Large intestine (tissue), 3 donors: Measurements from ENCODE around the gene TTLL5. TPM values are rescaled to one million over a fixed set of nuclear protein-coding genes. Genes with fewer than 3 reads are reported as not detected.
A peak's percentile ranks its signal among the peaks of the same experiment; 100 is the strongest.
"Not testable (repeated sequence)": the region's sequence is repeated elsewhere in the genome, so short reads cannot be mapped to it uniquely, and the experiment has no call there.

Source experiments
- DNase-seq, 2 donors: peaks; one replicate each; pipeline versions ENCODE4 v3.0.0 to v3.0.0-alpha.2; 2013
- H3K27ac ChIP-seq: one replicate; pipeline ENCODE4 v1.5.1; 2013; ENCODE audit warnings: low read length
- H3K27me3 ChIP-seq: 2 replicates; pipeline ENCODE4 v1.6.1; 2013; ENCODE audit warnings: low read length; ENCODE audit not compliant: control insufficient read depth, insufficient read depth
- H3K36me3 ChIP-seq: 2 replicates; pipeline ENCODE4 v1.6.1; 2013; ENCODE audit warnings: low read length; ENCODE audit not compliant: control insufficient read depth, insufficient read depth
- H3K4me1 ChIP-seq: one replicate; pipeline ENCODE4 v1.6.1; 2013; ENCODE audit warnings: low read length; ENCODE audit not compliant: control insufficient read depth, insufficient read depth
- H3K4me3 ChIP-seq: one replicate; pipeline ENCODE4 v1.5.1; 2013; ENCODE audit warnings: low read length
- H3K9me3 ChIP-seq: one replicate; pipeline ENCODE4 v1.6.1; 2013; ENCODE audit warnings: mild to moderate bottlenecking, low read depth, low read length, moderate library complexity; ENCODE audit not compliant: control insufficient read depth
- WGBS: methylation state at CpG from one replicate; pipeline ENCODE4 v1.1.5; 2013; ENCODE audit warnings: low lambda C conversion rate; ENCODE audit not compliant: insufficient coverage; 5-methylcytosine and 5-hydroxymethylcytosine counted together
- polyA plus RNA-seq: library from polyadenylated mRNA; unstranded; fragments of 120-200 nt; gene quantifications from one replicate; pipeline ENCODE4 v1.2.1, GENCODE V29; 2013

TTLL5 gene
- polyA plus RNA-seq, 1 donor: 15.2 TPM

- peak in 1 of 2 donors; percentile 32 for DNase-seq
- Histone ChIP-seq H3K27ac (peak overlapping the region; percentile 53), H3K4me3 (no peak overlapping the region), H3K4me1 (peaks cover 6% of the 10 kb centered on the region), H3K9me3 (no peaks in the 10 kb centered on the region), H3K27me3 (no peaks in the 10 kb centered on the region), H3K36me3 (peaks cover 2% of the 10 kb centered on the region)
- whole genome bisulfite sequencing: no CpG with 5 or more reads among the region's 3 CpGs
Measured at GRCh38 chr14:75837151-75837787, 176.2 kb downstream of the TTLL5 start.

DNA sequence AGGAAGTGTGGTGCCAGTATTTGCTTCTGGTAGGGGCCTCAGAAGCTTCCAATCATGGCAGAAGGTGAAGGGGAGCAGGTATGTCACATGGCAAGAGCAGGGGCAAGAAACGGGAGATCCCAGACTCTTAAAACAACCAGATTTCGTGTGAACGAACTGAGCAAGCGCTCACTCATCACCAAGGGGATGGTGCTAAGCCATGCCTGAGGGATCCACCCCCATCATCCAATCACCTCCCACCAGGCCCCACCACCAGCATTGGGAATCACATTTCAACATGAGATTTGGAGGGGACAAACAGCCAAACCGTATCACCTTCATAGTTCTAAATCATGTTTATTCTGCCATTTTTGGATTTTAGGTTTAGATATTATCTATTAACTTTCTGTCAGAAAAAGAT is 179.9 kb downstream of the TTLL5 start:
- Histone ChIP-seq H3K27ac (no peak overlapping the region), H3K27me3 (no peaks in the 10 kb centered on the region), H3K36me3 (no peaks in the 10 kb centered on the region), H3K4me1 (peaks cover 6% of the 10 kb centered on the region), H3K4me3 (no peak overlapping the region), H3K9me3 (no peaks in the 10 kb centered on the region)
- DNase-seq: no peak
- WGBS: no CpG with 5 or more reads among the region's 5 CpGs

DNA sequence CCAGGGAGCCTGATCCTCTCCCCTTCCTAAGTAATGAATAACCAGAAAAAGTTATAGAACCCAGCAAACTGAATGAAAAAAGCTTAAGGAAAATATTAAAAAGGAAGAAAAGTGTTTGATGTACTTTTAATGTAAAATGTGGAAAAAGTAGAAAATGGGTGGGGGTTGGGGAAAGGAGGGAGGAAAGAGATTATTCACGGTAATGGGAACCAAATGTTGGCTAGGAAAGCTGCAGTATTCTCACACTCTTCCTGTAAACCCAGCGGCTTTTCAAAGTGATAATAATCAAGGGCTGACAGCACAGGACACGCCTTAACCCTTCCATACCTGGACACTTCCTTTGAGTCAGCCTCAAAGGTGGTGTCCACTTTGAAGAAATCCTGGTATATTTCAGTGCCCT is 181.5 kb downstream of the TTLL5 start:
- DNase-seq: peak in 1 of 2 donors; percentile 20
- H3K36me3 ChIP-seq: no peaks in the 10 kb centered on the region
- H3K9me3 ChIP-seq: no peaks in the 10 kb centered on the region
- peaks cover 6% of the 10 kb centered on the region for H3K4me1 ChIP-seq
- WGBS: 29% methylated on average over 1 of the region's 3 CpGs
- no peak overlapping the region for H3K4me3 ChIP-seq
- no peaks in the 10 kb centered on the region for H3K27me3 ChIP-seq
- no peak overlapping the region for H3K27ac ChIP-seq

- Histone ChIP-seq H3K9me3 (no peaks in the 10 kb centered on the region), H3K4me1 (peaks cover 6% of the 10 kb centered on the region), H3K27me3 (no peaks in the 10 kb centered on the region), H3K36me3 (no peaks in the 10 kb centered on the region), H3K4me3 (no peak overlapping the region), H3K27ac (no peak overlapping the region)
- DNase-seq: no peak
Measured at GRCh38 chr14:75844486-75844885, 183.4 kb downstream of the TTLL5 start.

- Histone ChIP-seq H3K36me3 (no peaks in the 10 kb centered on the region), H3K4me1 (peaks cover 6% of the 10 kb centered on the region), H3K4me3 (no peak overlapping the region), H3K9me3 (no peaks in the 10 kb centered on the region), H3K27ac (no peak overlapping the region), H3K27me3 (no peaks in the 10 kb centered on the region)
- no CpG with 5 or more reads among the region's 4 CpGs for WGBS
- DNase-seq: no peak
Measured at GRCh38 chr14:75845136-75845804, 184.2 kb downstream of the TTLL5 start.

DNA sequence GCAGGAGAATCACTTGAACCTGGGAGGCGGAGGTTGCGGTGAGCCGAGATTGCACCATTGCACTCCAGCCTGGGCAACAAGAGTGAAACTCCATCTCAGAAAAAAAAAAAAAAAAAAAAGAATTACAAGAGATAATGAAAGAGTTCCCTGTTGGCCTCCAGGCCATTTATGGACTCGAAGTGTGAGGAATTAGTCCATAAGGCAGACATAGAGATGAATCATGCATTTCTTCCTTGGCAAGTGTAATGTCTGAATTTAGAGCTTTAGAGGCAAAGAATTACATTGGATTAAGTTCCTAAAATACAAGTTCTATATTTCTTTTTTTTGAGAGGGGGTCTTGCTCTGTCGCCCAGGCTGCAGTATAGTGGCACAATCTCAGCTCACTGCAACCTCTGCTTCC is 185.6 kb downstream of the TTLL5 start:
- not testable (repeated sequence) for H3K9me3 ChIP-seq, H3K36me3 ChIP-seq, H3K27me3 ChIP-seq, H3K4me3 ChIP-seq, H3K27ac ChIP-seq, DNase-seq, H3K4me1 ChIP-seq
- WGBS: no CpG with 5 or more reads among the region's 5 CpGs

DNA sequence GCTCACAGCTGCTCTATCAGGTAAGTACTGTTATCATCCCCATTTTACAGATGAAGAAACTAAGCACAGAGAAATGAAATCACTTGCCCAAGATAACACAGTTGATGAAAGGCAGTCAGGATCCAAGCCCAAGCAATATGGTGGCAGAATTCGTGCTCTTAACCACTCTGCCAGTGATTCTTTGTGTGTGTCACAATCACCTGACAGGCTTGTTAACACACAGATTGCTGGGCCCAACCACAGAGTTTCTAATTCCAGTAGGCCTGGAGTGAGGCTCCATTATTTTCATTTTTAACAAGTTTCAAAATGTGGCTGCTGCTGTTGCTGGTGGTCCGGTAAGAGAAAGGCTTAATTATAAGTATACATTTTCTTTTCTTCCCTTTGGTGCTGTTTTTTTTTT is 186.5 kb downstream of the TTLL5 start:
- no peaks in the 10 kb centered on the region for H3K4me1 ChIP-seq
- H3K27ac ChIP-seq: no peak overlapping the region
- H3K9me3 ChIP-seq: no peaks in the 10 kb centered on the region
- H3K27me3 ChIP-seq: no peaks in the 10 kb centered on the region
- H3K4me3 ChIP-seq: no peak overlapping the region
- DNase-seq: no peak
- peaks cover 2% of the 10 kb centered on the region for H3K36me3 ChIP-seq
- whole genome bisulfite sequencing: 100% methylated on average over 1 of the region's 2 CpGs

DNA sequence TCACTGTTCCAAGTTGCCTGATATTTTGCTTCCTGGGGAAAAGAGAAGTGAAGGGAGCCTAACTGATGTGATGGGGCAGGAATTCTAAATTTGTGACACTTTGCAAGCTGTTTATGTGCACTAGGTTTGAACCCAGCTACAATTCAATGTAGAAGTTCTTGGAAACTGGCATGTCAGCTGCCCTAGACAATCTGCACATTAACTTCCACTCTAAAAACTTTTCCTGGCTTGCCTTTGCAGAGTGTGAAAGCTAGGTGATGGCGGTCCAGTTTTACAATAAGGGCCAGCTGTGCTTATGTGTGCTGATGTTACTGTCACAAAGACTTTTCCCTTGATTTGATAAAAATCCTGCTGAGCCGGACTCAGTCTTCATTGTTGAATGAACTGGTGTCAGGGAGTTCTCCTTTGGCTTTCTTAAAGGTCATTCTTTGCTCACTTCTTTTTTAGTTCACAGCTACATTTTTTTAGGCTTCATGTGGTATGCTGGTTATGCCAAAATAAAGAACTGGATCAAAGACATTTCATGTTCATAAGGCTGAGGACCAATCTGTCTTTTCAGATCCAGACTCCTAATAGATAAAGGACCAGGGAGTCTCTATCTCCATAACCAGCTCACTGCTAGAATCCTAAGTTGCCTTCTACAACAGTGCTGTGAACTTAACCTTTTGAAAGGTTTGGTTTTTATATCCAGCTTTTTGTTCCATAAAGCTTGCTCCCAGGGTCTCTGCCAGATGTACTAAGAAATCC is 187.3 kb downstream of the TTLL5 start:
- WGBS: no CpG with 5 or more reads among the region's 2 CpGs
- Histone ChIP-seq H3K27me3 (no peaks in the 10 kb centered on the region), H3K4me3 (no peak overlapping the region), H3K36me3 (peaks cover 2% of the 10 kb centered on the region), H3K4me1 (no peaks in the 10 kb centered on the region), H3K9me3 (no peaks in the 10 kb centered on the region), H3K27ac (no peak overlapping the region)
- no peak for DNase-seq

- no peaks in the 10 kb centered on the region for H3K4me1 ChIP-seq
- peaks cover 2% of the 10 kb centered on the region for H3K36me3 ChIP-seq
- no peaks in the 10 kb centered on the region for H3K9me3 ChIP-seq
- no peak overlapping the region for H3K27ac ChIP-seq
- no peaks in the 10 kb centered on the region for H3K27me3 ChIP-seq
- DNase-seq: no peak
- H3K4me3 ChIP-seq: no peak overlapping the region
- WGBS: no CpG with 5 or more reads among the region's 3 CpGs
Measured at GRCh38 chr14:75849300-75849895, 188.4 kb downstream of the TTLL5 start.

- no peak for DNase-seq
- Histone ChIP-seq H3K36me3 (peaks cover 2% of the 10 kb centered on the region), H3K9me3 (no peaks in the 10 kb centered on the region), H3K27ac (no peak overlapping the region), H3K4me3 (no peak overlapping the region), H3K27me3 (no peaks in the 10 kb centered on the region), H3K4me1 (no peaks in the 10 kb centered on the region)
- no CpG with 5 or more reads among the region's 6 CpGs for WGBS
Measured at GRCh38 chr14:75851574-75851866, 190.5 kb downstream of the TTLL5 start.
